Measurements from ENCODE around the gene LRRC37A3.
A peak's percentile ranks its signal among the peaks of the same experiment; 100 is the strongest.
"Not testable (repeated sequence)": the region's sequence is repeated elsewhere in the genome, so short reads cannot be mapped to it uniquely, and the experiment has no call there.

LRRC37A3 gene

GRCh38 chr17:64925244-64925643 is 6.0 kb upstream of the LRRC37A3 start:
- not testable (repeated sequence) for DNase-seq

- not testable (repeated sequence) for DNase-seq
Observed at GRCh38 chr17:64923051-64923568, 3.8 kb upstream of the LRRC37A3 start.

- DNase-seq = no peak
Observed at GRCh38 chr17:64920419-64921172, 1.3 kb upstream of the LRRC37A3 start.

- no peak for DNase-seq
Observed at GRCh38 chr17:64920026-64920418, 744 bp upstream of the LRRC37A3 start.

DNA sequence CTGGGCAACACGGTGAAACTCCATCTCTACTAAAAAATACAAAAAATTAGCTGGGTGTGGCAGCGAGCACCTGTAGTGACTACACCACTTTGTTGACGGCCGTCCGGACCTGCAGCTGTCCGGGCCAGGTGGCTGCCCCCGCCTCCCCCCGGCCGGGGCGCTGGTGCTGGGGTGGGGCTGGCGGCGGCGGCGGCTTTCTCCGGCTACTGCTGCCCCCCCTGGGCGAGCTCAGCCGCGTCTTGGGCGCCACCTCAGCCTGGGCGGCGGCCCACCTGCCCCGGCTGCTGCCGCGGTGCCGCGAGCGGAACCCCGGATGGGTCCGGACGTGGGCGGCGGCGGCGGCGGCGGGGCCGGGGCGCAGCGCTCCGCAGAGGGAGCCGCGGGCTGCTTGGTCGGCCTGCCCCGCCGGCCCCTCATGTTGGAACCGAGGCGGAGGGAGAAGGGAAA is 413 bp downstream of the LRRC37A3 start:
- not testable (repeated sequence) for DNase-seq

GRCh38 chr17:64917540-64917939 is 1.7 kb downstream of the LRRC37A3 start:
- not testable (repeated sequence) for DNase-seq

GRCh38 chr17:64915244-64915643 is 4.0 kb downstream of the LRRC37A3 start:
- DNase-seq = not testable (repeated sequence)

DNA sequence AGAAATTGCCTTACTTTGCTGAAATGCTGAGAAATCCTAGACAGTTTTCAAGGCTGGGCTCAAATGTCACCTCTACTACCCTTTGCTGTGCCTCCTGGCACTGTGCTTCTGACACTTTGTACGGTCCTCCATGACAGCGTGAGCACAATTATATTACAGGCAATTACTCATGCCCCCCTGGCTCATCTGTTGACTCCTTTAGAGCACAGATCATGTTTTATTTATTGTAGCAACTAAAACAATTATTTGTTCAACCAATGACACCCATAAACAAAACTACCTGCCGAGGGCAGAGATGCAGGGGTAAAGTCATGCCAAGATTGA is 9.1 kb downstream of the LRRC37A3 start:
- not testable (repeated sequence) for DNase-seq

GRCh38 chr17:64909511-64910190 is 9.6 kb downstream of the LRRC37A3 start:
- DNase-seq = not testable (repeated sequence)

DNA sequence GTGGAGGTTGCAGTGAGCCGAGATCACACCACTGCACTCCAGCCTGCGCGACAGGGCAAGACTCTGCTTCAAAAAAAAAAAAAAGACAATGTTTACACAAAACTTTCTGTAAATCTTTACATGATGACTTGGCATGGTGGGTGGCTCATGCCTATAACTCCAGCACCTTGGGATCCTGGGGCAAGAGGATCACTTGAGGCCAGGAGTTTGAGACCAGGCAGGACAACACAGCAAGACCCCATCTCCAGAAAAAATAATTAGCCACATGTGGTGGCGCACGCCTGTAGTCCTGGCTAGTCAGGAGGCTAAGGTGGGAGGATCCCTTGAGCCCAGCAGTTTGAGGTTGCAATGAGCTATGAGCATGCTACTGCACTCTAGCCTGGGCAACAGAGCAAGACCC is 15.2 kb downstream of the LRRC37A3 start:
- not testable (repeated sequence) for DNase-seq

DNA sequence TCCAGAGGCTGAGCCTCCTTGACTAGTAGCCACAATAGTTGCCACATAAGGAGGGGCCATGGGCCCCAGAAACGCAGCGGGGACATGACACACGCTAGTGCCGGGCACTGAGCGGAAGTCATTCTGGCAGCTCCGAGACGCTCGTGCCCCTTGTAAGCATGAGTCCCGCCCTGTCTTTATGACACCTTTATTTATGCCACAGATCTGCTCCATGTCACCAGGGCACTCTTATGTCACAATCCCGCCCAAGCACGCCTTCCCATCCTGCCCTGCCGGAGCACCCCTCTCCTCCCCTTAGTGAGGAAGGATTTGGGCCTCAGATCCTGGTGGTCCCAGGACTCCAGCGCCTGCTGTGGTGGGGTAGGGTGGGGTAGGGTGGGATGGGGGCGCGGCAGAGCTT is 22.1 kb downstream of the LRRC37A3 start:
- not testable (repeated sequence) for DNase-seq

- DNase-seq = not testable (repeated sequence)
Observed at GRCh38 chr17:64874210-64874609, 45.1 kb downstream of the LRRC37A3 start.

- DNase-seq = peak; percentile 62
Observed at GRCh38 chr17:64847504-64848466, 71.5 kb downstream of the LRRC37A3 start.

GRCh38 chr17:64846892-64847291 is 72.4 kb downstream of the LRRC37A3 start:
- DNase-seq = not testable (repeated sequence)

DNA sequence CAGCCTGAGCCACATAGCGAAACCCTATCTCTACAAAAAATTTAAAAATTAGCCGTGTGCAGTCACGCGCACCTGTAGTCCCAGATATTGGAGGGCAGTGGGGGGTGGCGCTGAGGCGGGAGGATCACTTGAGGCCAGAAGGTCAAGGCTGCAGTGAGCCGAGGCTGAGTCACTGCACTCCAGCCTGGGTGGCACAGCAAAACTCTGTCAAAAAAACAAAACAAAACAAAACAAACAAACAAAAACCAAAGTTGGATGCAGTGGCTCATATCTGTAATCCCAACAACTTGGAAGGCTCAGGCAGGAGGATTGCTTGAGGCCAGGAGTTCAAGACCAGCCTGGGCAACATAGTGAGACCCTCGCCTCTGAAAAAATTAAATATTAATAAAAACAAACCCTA is 75.4 kb downstream of the LRRC37A3 start:
- DNase-seq = not testable (repeated sequence)

GRCh38 chr17:64842900-64843299 is 76.4 kb downstream of the LRRC37A3 start:
- not testable (repeated sequence) for DNase-seq

GRCh38 chr17:64840960-64841359 is 78.3 kb downstream of the LRRC37A3 start:
- not testable (repeated sequence) for DNase-seq

GRCh38 chr17:64838513-64838912 is 80.8 kb downstream of the LRRC37A3 start:
- not testable (repeated sequence) for DNase-seq

GRCh38 chr17:64837018-64837761 is 82.1 kb downstream of the LRRC37A3 start:
- DNase-seq = peak; percentile 49

DNA sequence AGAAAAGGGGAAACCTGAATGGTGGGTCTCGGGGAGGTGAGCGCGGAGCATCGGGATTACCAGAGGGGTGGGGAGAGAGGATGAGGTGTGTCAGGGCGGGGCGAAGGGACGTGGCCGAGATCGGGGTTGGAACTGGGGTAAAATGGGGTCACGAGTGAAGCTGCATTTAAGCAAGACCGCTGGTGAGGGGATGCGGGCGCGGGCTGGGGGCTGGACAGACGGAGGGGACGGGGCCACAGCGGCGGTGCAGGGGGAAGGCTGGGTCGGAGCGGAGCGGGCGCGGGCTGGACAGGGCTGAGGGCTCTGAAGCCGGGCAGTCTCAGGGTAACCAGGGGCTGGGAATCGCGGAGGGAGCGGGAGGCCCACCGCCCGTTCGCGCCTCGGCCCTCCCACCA is 82.7 kb downstream of the LRRC37A3 start:
- DNase-seq = not testable (repeated sequence)

- DNase-seq = not testable (repeated sequence)
Observed at GRCh38 chr17:64834060-64834459, 85.2 kb downstream of the LRRC37A3 start.

DNA sequence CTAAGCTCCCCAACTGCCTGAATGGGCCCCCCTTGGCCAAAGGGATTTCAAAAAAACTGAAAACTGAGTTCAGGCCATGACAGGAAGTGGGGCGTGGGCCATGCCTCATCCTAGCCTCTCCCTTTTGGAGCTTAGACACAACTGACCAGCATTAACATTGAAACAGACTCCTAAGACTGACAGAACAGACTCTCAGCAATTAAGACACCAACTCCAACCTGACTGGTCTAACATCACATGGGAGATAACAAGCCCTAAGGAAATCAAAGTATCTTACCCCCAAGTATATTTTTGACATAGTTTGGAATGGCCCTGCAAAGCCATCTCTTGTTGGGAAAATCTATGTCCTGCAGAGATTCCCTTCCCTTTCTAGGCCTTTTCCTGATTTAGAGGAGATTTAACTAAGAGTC is 88.6 kb downstream of the LRRC37A3 start:
- DNase-seq = not testable (repeated sequence)
